H9 (cell line): Measurements from ENCODE around the gene PDCD10. TPM values are rescaled to one million over a fixed set of nuclear protein-coding genes. Genes with fewer than 3 reads are reported as not detected.
A peak's percentile ranks its signal among the peaks of the same experiment; 100 is the strongest.

Experiments
- DNase-seq: peaks from one replicate; pipeline ENCODE4 v3.0.0-alpha.2; 2017
- H2AFZ ChIP-seq: one replicate; pipeline ENCODE4 v1.6.1; 2013; ENCODE audit warnings: mild to moderate bottlenecking, low read length, control low read depth, moderate library complexity
- H2AK5ac ChIP-seq: 2 replicates; pipeline ENCODE4 v1.6.1; 2013; ENCODE audit warnings: low read length, control low read depth, mixed read lengths; ENCODE audit not compliant: insufficient read length
- H2BK120ac ChIP-seq: one replicate; pipeline ENCODE4 v1.6.1; 2013; ENCODE audit warnings: low read depth, mild to moderate bottlenecking, low read length, control low read depth, inconsistent platforms; ENCODE audit not compliant: poor library complexity, severe bottlenecking
- H2BK12ac ChIP-seq: 2 replicates; pipeline ENCODE4 v1.6.1; 2013; ENCODE audit warnings: low read length, control low read depth, mixed read lengths, low read depth; ENCODE audit not compliant: insufficient read length
- H2BK15ac ChIP-seq: 2 replicates; pipeline ENCODE4 v1.6.1; 2013; ENCODE audit warnings: low read depth, low read length, control low read depth
- H2BK20ac ChIP-seq: one replicate; pipeline ENCODE4 v1.6.1; 2013; ENCODE audit warnings: low read depth, mild to moderate bottlenecking, low read length, control low read depth, inconsistent platforms; ENCODE audit not compliant: poor library complexity, severe bottlenecking
- H2BK5ac ChIP-seq: 2 replicates; pipeline ENCODE4 v1.6.1; 2013; ENCODE audit warnings: low read length, control low read depth, mixed read lengths; ENCODE audit not compliant: insufficient read length
- H3K14ac ChIP-seq: 2 replicates; pipeline ENCODE4 v1.6.1; 2013; ENCODE audit warnings: low read length, control low read depth; ENCODE audit not compliant: insufficient read depth
- H3K18ac ChIP-seq: 2 replicates; pipeline ENCODE4 v1.6.1; 2013; ENCODE audit warnings: low read depth, mild to moderate bottlenecking, mixed read lengths, low read length, control low read depth; ENCODE audit not compliant: insufficient read length
- H3K23ac ChIP-seq: 2 replicates; pipeline ENCODE4 v1.6.1; 2013; ENCODE audit warnings: low read length, control low read depth, mixed read lengths, low read depth; ENCODE audit not compliant: insufficient read length
- H3K23me2 ChIP-seq: 2 replicates; pipeline ENCODE4 v1.6.1; 2013; ENCODE audit warnings: low read depth, mild to moderate bottlenecking, mixed read lengths, low read length, control low read depth; ENCODE audit not compliant: insufficient read length, poor library complexity, severe bottlenecking
- H3K27ac ChIP-seq: 2 replicates; pipeline ENCODE4 v1.5.1; 2013; ENCODE audit warnings: low read length, control low read depth, mixed read lengths, low read depth; ENCODE audit not compliant: insufficient read length
- H3K27me3 ChIP-seq: 2 replicates; pipeline ENCODE4 v1.6.1; 2013; ENCODE audit warnings: low read length, control low read depth, inconsistent platforms; ENCODE audit not compliant: insufficient read depth
- H3K4ac ChIP-seq: 2 replicates; pipeline ENCODE4 v1.6.1; 2013; ENCODE audit warnings: low read depth, mild to moderate bottlenecking, control low read depth, inconsistent platforms, low read length, moderate library complexity
- H3K4me1 ChIP-seq: 2 replicates; pipeline ENCODE4 v1.6.1; 2013; ENCODE audit warnings: low read length, control low read depth, inconsistent platforms; ENCODE audit not compliant: insufficient read depth
- H3K4me2 ChIP-seq: 2 replicates; pipeline ENCODE4 v1.6.1; 2013; ENCODE audit warnings: low read length, control low read depth, mixed read lengths; ENCODE audit not compliant: insufficient read length, insufficient read depth
- H3K56ac ChIP-seq: 2 replicates; pipeline ENCODE4 v1.6.1; 2013; ENCODE audit warnings: low read depth, mild to moderate bottlenecking, mixed read lengths, low read length, control low read depth; ENCODE audit not compliant: insufficient read length
- H3K79me1 ChIP-seq: 2 replicates; pipeline ENCODE4 v1.6.1; 2013; ENCODE audit warnings: low read depth, mild to moderate bottlenecking, moderate library complexity, low read length, control low read depth, inconsistent platforms; ENCODE audit not compliant: insufficient read depth, poor library complexity, severe bottlenecking
- H3K79me2 ChIP-seq: 2 replicates; pipeline ENCODE4 v1.6.1; 2013; ENCODE audit warnings: low read length, control low read depth, inconsistent platforms; ENCODE audit not compliant: insufficient read depth
- H3K9ac ChIP-seq: 2 replicates; pipeline ENCODE4 v1.6.1; 2013; ENCODE audit warnings: low read length, control low read depth, mixed read lengths; ENCODE audit not compliant: insufficient read length; ENCODE audit errors: extremely low read depth
- H3K9me3 ChIP-seq: one replicate; pipeline ENCODE4 v1.6.1; 2013; ENCODE audit warnings: low read depth, low read length, inconsistent platforms; ENCODE audit not compliant: control insufficient read depth
- H3T11ph ChIP-seq: one replicate; pipeline ENCODE4 v1.6.1; 2013; ENCODE audit warnings: mild to moderate bottlenecking, low read length, control low read depth, inconsistent platforms
- H4K20me1 ChIP-seq: one replicate; pipeline ENCODE4 v1.6.1; 2013; ENCODE audit not compliant: control insufficient read depth, insufficient read length, insufficient read depth
- H4K5ac ChIP-seq: 2 replicates; pipeline ENCODE4 v1.6.1; 2013; ENCODE audit warnings: low read depth, mild to moderate bottlenecking, mixed read lengths, low read length, control low read depth; ENCODE audit not compliant: insufficient read length
- H4K8ac ChIP-seq: replicated peaks from 2 replicates; pipeline ENCODE4 v1.6.1; 2013; ENCODE audit warnings: low read length, control low read depth, mixed read lengths, low read depth; ENCODE audit not compliant: insufficient read length
- H4K91ac ChIP-seq: 2 replicates; pipeline ENCODE4 v1.6.1; 2013; ENCODE audit warnings: low read depth, mild to moderate bottlenecking, moderate library complexity, mixed read lengths, low read length, control low read depth; ENCODE audit not compliant: insufficient read length
- H3K27ac Mint-ChIP-seq, 3 experiments: 2 replicates in 2 of 3; 3 replicates in 1 of 3; pipeline ENCODE4 v1.8.0; 2020 to 2021; ENCODE audit warnings: mixed read lengths in 3 of 3, mild to moderate bottlenecking in 1 of 3, moderate library complexity in 1 of 3
- H3K27me3 Mint-ChIP-seq: 2 replicates; pipeline ENCODE4 v1.8.0; 2021; ENCODE audit warnings: low read depth, mild to moderate bottlenecking, moderate library complexity, mixed read lengths
- H3K36me3 Mint-ChIP-seq, 3 experiments: 2 replicates in 2 of 3; 3 replicates in 1 of 3; pipeline ENCODE4 v1.8.0; 2020 to 2021; ENCODE audit warnings: low read depth in 3 of 3, mixed read lengths in 3 of 3; ENCODE audit not compliant: insufficient read depth in 1 of 3
- H3K4me1 Mint-ChIP-seq, 2 experiments: 2 replicates each; pipeline ENCODE4 v1.8.0; 2020; ENCODE audit warnings: mixed read lengths in 2 of 2
- H3K4me3 Mint-ChIP-seq, 2 experiments: 2 replicates in 1 of 2; 3 replicates in 1 of 2; pipeline ENCODE4 v1.8.0; 2020 to 2021; ENCODE audit warnings: mild to moderate bottlenecking in 2 of 2, mixed read lengths in 2 of 2, moderate library complexity in 1 of 2
- H3K9me3 Mint-ChIP-seq, 2 experiments: 2 replicates in 1 of 2; 3 replicates in 1 of 2; pipeline ENCODE4 v1.8.0; 2020; ENCODE audit warnings: mild to moderate bottlenecking in 2 of 2, mixed read lengths in 2 of 2, moderate library complexity in 1 of 2
- CTCF ChIP-seq: fragments of 200-600 bp; sonication (generic); conservative IDR thresholded peaks from 3 replicates; pipeline ENCODE4 v1.8.0; 2021; ENCODE audit warnings: antibody characterized with exemption, mild to moderate bottlenecking
- WGBS: extraction: QIAGEN DNeasy Blood & Tissue Kit; methylation state at CpG from one replicate; pipeline ENCODE4 v1.1.7; 2013; ENCODE audit warnings: missing lambda C conversion rate, low lambda C conversion rate, mixed read lengths; ENCODE audit not compliant: insufficient read length; ENCODE audit errors: extremely low coverage; 5-methylcytosine and 5-hydroxymethylcytosine counted together
- total RNA-seq: library from RNA; stranded (reverse); gene quantifications from 2 replicates; pipeline ENCODE4 v1.2.1, GENCODE V29; 2021

PDCD10 gene
- total RNA-seq, 1 experiment from 2014 or later, result 64.3 TPM

GRCh38 chr3:167709690-167710089, 25.0 kb downstream of the PDCD10 start:
- peaks cover 6% of the 10 kb centered on the region; the same call in 1 of the 2 replicates for H3K79me2 ChIP-seq
- H3K9ac ChIP-seq, result no peak overlapping the region
- no peak overlapping the region for H2AFZ ChIP-seq
- Mint-ChIP-seq H3K27me3 (no peaks in the 10 kb centered on the region), H3K4me3 (no peak overlapping the region), H3K27ac (peak overlapping the region in 1 of 3 experiments; percentile 76; a peak in 2 of 7 replicates), H3K9me3 (peaks cover 0 to 4% of the 10 kb centered on the region in 2 experiments; a peak in 1 of 5 replicates), H3K36me3 (peaks cover 37 to 56% (median 46%) of the 10 kb centered on the region in 3 experiments), H3K4me1 (peaks cover 3 to 5% of the 10 kb centered on the region in 2 experiments; a peak in 2 of 4 replicates)
- TF ChIP-seq CTCF, result no peak
- H4K20me1 ChIP-seq, result no peaks in the 10 kb centered on the region
- no peak for DNase-seq
- H3K79me1 ChIP-seq, result peaks cover 4% of the 10 kb centered on the region
- H3K9me3 ChIP-seq, result no peaks in the 10 kb centered on the region
- no peak overlapping the region for H3K27ac ChIP-seq
- no peak overlapping the region for H3K4me2 ChIP-seq
- no peak overlapping the region for H3T11ph ChIP-seq
- no peak overlapping the region for H2BK120ac ChIP-seq
- no peak overlapping the region for H4K91ac ChIP-seq
- no peak overlapping the region for H3K14ac ChIP-seq
- H3K18ac ChIP-seq, result no peak overlapping the region
- no peak overlapping the region for H2BK12ac ChIP-seq
- no peak overlapping the region for H4K8ac ChIP-seq
- H3K4ac ChIP-seq, result no peak overlapping the region
- no peak overlapping the region for H3K56ac ChIP-seq
- no peaks in the 10 kb centered on the region for H3K27me3 ChIP-seq
- no peaks in the 10 kb centered on the region for H3K23me2 ChIP-seq
- WGBS, result no CpG with 5 or more reads among the region's 4 CpGs
- H2AK5ac ChIP-seq, result no peak overlapping the region
- no peak overlapping the region for H4K5ac ChIP-seq
- H3K23ac ChIP-seq, result no peak overlapping the region
- no peak overlapping the region for H2BK15ac ChIP-seq
- H3K4me1 ChIP-seq, result no peaks in the 10 kb centered on the region
- H2BK5ac ChIP-seq, result no peak overlapping the region
- H2BK20ac ChIP-seq, result no peak overlapping the region
